ENCODE data around the gene ZNF385D.

Gene ZNF385D

GRCh38 chr3:21670386-21670785, 80.6 kb downstream of the ZNF385D start:
- DNase-seq = no peak

- DNase-seq = no peak
Measured at GRCh38 chr3:21668012-21668411, 83.0 kb downstream of the ZNF385D start.

GRCh38 chr3:21665444-21666100, 85.4 kb downstream of the ZNF385D start:
- no peak for DNase-seq

- no peak for DNase-seq
Measured at GRCh38 chr3:21664996-21665395, 86.0 kb downstream of the ZNF385D start.

- DNase-seq = no peak
Measured at GRCh38 chr3:21662403-21662802, 88.6 kb downstream of the ZNF385D start.

- no peak for DNase-seq
Measured at GRCh38 chr3:21654662-21655061, 96.3 kb downstream of the ZNF385D start.

- no peak for DNase-seq
Measured at GRCh38 chr3:21654241-21654640, 96.8 kb downstream of the ZNF385D start.

GRCh38 chr3:21649519-21649918, 101.5 kb downstream of the ZNF385D start:
- no peak for DNase-seq

- no peak for DNase-seq
Measured at GRCh38 chr3:21647961-21648360, 103.0 kb downstream of the ZNF385D start.

- DNase-seq = no peak
Measured at GRCh38 chr3:21645121-21645897, 105.7 kb downstream of the ZNF385D start.

GRCh38 chr3:21644268-21644667, 106.7 kb downstream of the ZNF385D start:
- DNase-seq = no peak

- no peak for DNase-seq
Measured at GRCh38 chr3:21643752-21644151, 107.3 kb downstream of the ZNF385D start.

GRCh38 chr3:21642433-21642832, 108.6 kb downstream of the ZNF385D start:
- DNase-seq = no peak

GRCh38 chr3:21641959-21642358, 109.1 kb downstream of the ZNF385D start:
- DNase-seq = no peak

- no peak for DNase-seq
Measured at GRCh38 chr3:21638488-21638887, 112.5 kb downstream of the ZNF385D start.

GRCh38 chr3:21634112-21634511, 116.9 kb downstream of the ZNF385D start:
- DNase-seq = no peak

- DNase-seq = no peak
Measured at GRCh38 chr3:21624524-21624923, 126.5 kb downstream of the ZNF385D start.

GRCh38 chr3:21621181-21621651, 129.8 kb downstream of the ZNF385D start:
- DNase-seq = no peak

GRCh38 chr3:21620511-21621155, 130.4 kb downstream of the ZNF385D start:
- no peak for DNase-seq

GRCh38 chr3:21618695-21619094, 132.3 kb downstream of the ZNF385D start:
- no peak for DNase-seq

- DNase-seq = no peak
Measured at GRCh38 chr3:21613372-21614070, 137.5 kb downstream of the ZNF385D start.

- DNase-seq = no peak
Measured at GRCh38 chr3:21601178-21601577, 149.8 kb downstream of the ZNF385D start.

- DNase-seq = no peak
Measured at GRCh38 chr3:21599890-21600289, 151.1 kb downstream of the ZNF385D start.

Measured in inflammatory macrophage (primary cell).